Right lobe of liver (tissue), 6 donors: ENCODE results near the gene KCNIP3. TPM values are rescaled to one million over a fixed set of nuclear protein-coding genes. Genes with fewer than 3 reads are reported as not detected.
A peak's percentile ranks its signal among the peaks of the same experiment; 100 is the strongest.

Source experiments
- ATAC-seq, 4 donors: fragments of 200-7000 bp; cut with Tn5 transposase; one replicate each; pipeline ENCODE4 v1.9.1; 2020; ENCODE audit warnings: mild to moderate bottlenecking in 4 of 4, moderate library complexity in 4 of 4
- DNase-seq, 3 donors: peaks; one replicate each; pipeline ENCODE4 v3.0.0-alpha.2; 2020
- H3K27ac ChIP-seq, 3 donors: fragments of 200-600 bp; one replicate each; pipeline ENCODE4 v1.8.0; 2022
- H3K27me3 ChIP-seq, 2 donors: fragments of 200-600 bp; one replicate each; pipeline ENCODE4 v1.8.0; 2022
- H3K36me3 ChIP-seq, 4 donors: fragments of 200-600 bp; sonication (generic) in 1 of 4; one replicate each; pipeline versions ENCODE4 v1.5.1 to v1.8.0; 2017 to 2022; ENCODE audit warnings: control low read depth in 1 of 4
- H3K4me1 ChIP-seq, 4 donors: fragments of 200-600 bp; sonication (generic) in 1 of 4; one replicate each; pipeline versions ENCODE4 v1.5.1 to v1.8.0; 2017 to 2022; ENCODE audit warnings: control low read depth in 1 of 4
- H3K4me3 ChIP-seq, 3 donors: fragments of 200-600 bp; one replicate each; pipeline ENCODE4 v1.8.0; 2022
- H3K9me3 ChIP-seq, 4 donors: fragments of 200-600 bp; sonication (generic) in 1 of 4; one replicate each; pipeline versions ENCODE4 v1.5.1 to v1.8.0; 2017 to 2022; ENCODE audit warnings: control low read depth in 1 of 4
- POLR2A ChIP-seq: fragments of 450-650 bp; IDR thresholded peaks from one replicate; pipeline ENCODE4 v1.6.1; 2017; ENCODE audit warnings: antibody characterized with exemption, mild to moderate bottlenecking
- WGBS: methylation state at CpG from one replicate; pipeline ENCODE4 v1.1.6; 2018; ENCODE audit warnings: low coverage, low lambda C conversion rate; ENCODE audit not compliant: insufficient coverage; ENCODE audit errors: missing lambda C conversion rate; 5-methylcytosine and 5-hydroxymethylcytosine counted together
- intact Hi-C, 2 donors: fragments of 100-400 bp; cut with DNase I; formaldehyde crosslinking; loops; one replicate each; pipeline versions ENCODE4 v1.11.2 to v1.14.1; 2022
- total RNA-seq, 6 experiments: library from RNA; depleted of rRNA in 2 of 6; stranded (reverse); fragments of >200 nt in 2 of 6; fragmentation: NEBNext Ultra II Directional in 3 of 6; extraction: Animal tissue kit (Norgen Biotek cat#: 25700) in 3 of 6; gene quantifications; one replicate each; pipeline versions ENCODE4 v1.1.0 to v1.2.4, GENCODE V29; 2016 to 2023
- TF ChIP-seq, protein P1 (sequence below), 4 donors: fragments of 200-600 bp in 3 of 4; fragments of 450-650 bp in 1 of 4; IDR thresholded peaks; one replicate each; pipeline versions ENCODE4 v1.5.1 to v1.8.0; 2016 to 2022; ENCODE audit warnings: antibody characterized with exemption in 4 of 4, mild to moderate bottlenecking in 2 of 4
- donor health status: DM: no; HTN: yes; CAD: no.
- donor health status: DM: no; HTN: no; CAD: no.
- donor health status: DM: no; HTN: no; CAD: no.
- donor health status: DM: no; HTN: yes; CAD: no.
- donor health status: DM: no; HTN: yes; CAD: no.

KCNIP3 gene
- total RNA-seq, 6 experiments from 2014 or later = 0.46 to 3.3 (median 1.2) TPM

DNA sequence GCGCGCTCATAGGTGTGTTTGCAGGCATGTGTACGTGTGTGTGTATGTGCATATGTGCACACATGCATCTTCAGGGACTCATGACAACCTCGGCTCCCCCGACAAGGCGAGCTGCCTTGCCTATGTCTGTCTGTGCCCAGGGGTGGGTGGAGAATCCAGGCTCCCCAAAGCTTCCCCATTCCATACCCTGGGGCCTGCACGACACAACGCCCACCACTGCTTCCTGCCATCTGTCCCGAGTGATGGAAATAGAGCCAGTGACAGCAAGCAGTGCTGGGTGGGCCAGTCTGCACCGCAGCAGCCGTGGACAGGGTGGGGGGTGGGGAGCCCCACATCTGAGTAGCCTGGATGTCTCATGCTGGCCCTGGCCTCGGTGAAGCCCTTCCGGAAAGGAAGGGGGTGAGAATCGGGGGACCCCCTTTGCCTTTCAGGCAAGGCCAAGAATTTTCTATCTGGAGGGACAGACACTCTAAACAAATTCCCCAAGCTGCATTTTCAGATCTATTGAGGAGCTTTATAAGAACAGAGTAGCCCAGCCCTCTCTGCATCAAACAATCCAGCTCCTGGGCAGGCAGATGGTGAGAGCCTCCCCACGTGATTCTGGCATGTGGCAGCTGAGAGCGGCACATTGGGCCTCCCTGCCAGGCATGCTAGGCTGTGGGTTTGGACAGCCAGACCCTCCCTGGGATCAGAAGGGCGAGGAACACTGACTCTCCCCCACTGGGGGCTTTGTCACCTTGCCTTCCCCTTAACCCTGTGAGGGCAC is 4.9 kb downstream of the KCNIP3 start:
- WGBS = 72% methylated on average over 4 of the region's 17 CpGs
- intact Hi-C loops = no loop called here
- Histone ChIP-seq H3K9me3 (no peaks in the 10 kb centered on the region), H3K4me3 (no peak overlapping the region), H3K36me3 (no peaks in the 10 kb centered on the region), H3K4me1 (peaks cover 0 to 18% (median 8%) of the 10 kb centered on the region in 4 donors), H3K27ac (no peak overlapping the region), H3K27me3 (no peaks in the 10 kb centered on the region)
- DNase-seq = no peak
- TF ChIP-seq, protein P1, sequence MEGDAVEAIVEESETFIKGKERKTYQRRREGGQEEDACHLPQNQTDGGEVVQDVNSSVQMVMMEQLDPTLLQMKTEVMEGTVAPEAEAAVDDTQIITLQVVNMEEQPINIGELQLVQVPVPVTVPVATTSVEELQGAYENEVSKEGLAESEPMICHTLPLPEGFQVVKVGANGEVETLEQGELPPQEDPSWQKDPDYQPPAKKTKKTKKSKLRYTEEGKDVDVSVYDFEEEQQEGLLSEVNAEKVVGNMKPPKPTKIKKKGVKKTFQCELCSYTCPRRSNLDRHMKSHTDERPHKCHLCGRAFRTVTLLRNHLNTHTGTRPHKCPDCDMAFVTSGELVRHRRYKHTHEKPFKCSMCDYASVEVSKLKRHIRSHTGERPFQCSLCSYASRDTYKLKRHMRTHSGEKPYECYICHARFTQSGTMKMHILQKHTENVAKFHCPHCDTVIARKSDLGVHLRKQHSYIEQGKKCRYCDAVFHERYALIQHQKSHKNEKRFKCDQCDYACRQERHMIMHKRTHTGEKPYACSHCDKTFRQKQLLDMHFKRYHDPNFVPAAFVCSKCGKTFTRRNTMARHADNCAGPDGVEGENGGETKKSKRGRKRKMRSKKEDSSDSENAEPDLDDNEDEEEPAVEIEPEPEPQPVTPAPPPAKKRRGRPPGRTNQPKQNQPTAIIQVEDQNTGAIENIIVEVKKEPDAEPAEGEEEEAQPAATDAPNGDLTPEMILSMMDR (IDR thresholded peaks at IDR 0.05) = no peak
- TF ChIP-seq POLR2A = no peak
- ATAC-seq = no peak

DNA sequence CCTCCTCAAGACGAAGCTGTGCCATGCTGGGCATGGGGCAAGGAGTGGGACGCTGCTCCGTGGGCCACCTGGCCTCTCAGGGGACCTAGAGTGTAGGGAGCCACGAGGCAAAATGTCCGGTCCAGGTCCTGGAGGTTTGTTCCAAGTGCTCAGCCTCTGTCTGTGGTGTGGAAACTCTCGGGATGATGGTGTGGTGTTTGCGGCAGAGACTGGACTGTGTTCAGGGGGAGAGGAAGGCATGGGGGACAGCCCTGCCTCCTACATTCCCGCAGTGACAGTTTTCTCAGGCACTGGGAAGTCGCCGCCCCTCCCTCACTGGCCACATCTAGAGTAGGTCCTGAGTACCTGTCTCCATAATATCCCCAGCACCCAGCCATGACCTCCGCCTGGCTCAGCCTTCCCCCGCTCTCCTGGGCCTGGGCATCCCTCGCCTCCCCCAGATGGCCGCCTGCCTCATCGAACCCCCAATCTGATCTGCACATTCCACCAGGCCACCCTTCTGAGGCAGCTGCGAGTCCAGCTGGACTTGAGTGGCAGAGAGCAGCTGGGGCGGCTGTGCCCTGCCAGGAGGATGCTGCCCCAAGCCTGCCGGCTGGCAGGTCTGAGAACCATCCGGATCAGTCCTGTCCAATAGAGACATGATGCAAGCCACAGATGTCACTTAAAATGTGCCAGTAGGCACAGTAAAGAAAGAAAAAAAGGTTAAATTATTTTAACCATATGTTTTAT is 6.2 kb downstream of the KCNIP3 start:
- TF ChIP-seq, protein P1 (IDR thresholded peaks at IDR 0.05) = no peak
- TF ChIP-seq POLR2A = no peak
- DNase-seq = no peak
- peaks cover 0 to 18% (median 8%) of the 10 kb centered on the region in 4 donors for H3K4me1 ChIP-seq
- no peak overlapping the region for H3K27ac ChIP-seq
- no peaks in the 10 kb centered on the region for H3K27me3 ChIP-seq
- intact Hi-C loops = no loop called here
- H3K4me3 ChIP-seq = no peak overlapping the region
- ATAC-seq = no peak
- H3K9me3 ChIP-seq = no peaks in the 10 kb centered on the region
- no peaks in the 10 kb centered on the region for H3K36me3 ChIP-seq
- WGBS = 40% methylated on average over 4 of the region's 19 CpGs

- 26% methylated on average over 15 of the region's 15 CpGs for WGBS
These were observed 8.4 kb downstream of the KCNIP3 start for GRCh38 chr2:95305380-95306061.

DNA sequence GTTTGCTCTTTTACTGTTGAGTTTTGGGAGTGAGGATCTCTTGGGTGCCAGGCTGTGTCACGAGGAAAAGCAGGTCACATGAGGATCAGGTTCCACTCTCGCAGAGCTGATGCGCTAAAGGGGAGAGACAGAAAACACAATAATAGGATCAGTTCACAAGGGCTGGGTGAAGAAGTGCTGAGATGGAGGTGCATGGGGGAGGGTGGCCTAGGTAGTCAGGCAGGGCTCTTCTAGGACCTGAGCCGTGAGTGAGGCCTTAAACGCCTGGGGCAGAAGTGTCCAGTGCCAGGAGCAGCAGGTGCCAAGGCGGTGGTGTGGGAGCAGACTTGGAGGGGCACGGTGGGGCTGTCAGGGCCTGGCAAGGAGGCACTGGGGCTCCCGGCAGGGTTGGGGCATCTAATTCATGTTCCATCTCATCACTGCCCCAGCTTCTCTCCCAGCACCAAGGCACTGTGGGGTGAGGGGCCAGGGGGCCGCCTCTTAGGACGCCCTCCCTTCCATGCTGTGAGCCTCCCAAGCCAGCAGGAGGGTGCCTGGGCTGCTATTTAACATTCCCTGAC is 9.3 kb downstream of the KCNIP3 start:
- WGBS = 48% methylated on average over 4 of the region's 10 CpGs
- no peak overlapping the region for H3K4me3 ChIP-seq
- DNase-seq (no peak), ATAC-seq (peak in 1 of 4 donors; percentile 3)
- H3K4me1 ChIP-seq = peaks cover 0 to 18% (median 8%) of the 10 kb centered on the region in 4 donors
- intact Hi-C loops = no loop called here
- no peaks in the 10 kb centered on the region for H3K9me3 ChIP-seq
- no peaks in the 10 kb centered on the region for H3K27me3 ChIP-seq
- H3K36me3 ChIP-seq = no peaks in the 10 kb centered on the region
- H3K27ac ChIP-seq = peak overlapping the region in 2 of 3 donors; percentile 82 to 85
- TF ChIP-seq, protein P1 (IDR thresholded peaks at IDR 0.05) = no peak
- TF ChIP-seq POLR2A = no peak

More at GRCh38 chr2:95305380-95306061, 8.4 kb downstream of the KCNIP3 start:
- H3K9me3 ChIP-seq = no peaks in the 10 kb centered on the region
- intact Hi-C loops = no loop called here
- H3K4me1 ChIP-seq = peaks cover 0 to 18% (median 8%) of the 10 kb centered on the region in 4 donors
- TF ChIP-seq POLR2A = no peak
- TF ChIP-seq, protein P1 (IDR thresholded peaks at IDR 0.05) = no peak
- DNase-seq = peak; percentile 57 to 83 (median 73)
- ATAC-seq = peak; percentile 79 to 93 (median 90)
- H3K27ac ChIP-seq = peak overlapping the region; percentile 54 to 85 (median 82)
- H3K4me3 ChIP-seq = peak overlapping the region in 1 of 3 donors; percentile 21
- H3K36me3 ChIP-seq = no peaks in the 10 kb centered on the region
- H3K27me3 ChIP-seq = no peaks in the 10 kb centered on the region
